ENCODE measurements around the gene CCDC85B.

CCDC85B gene

DNA sequence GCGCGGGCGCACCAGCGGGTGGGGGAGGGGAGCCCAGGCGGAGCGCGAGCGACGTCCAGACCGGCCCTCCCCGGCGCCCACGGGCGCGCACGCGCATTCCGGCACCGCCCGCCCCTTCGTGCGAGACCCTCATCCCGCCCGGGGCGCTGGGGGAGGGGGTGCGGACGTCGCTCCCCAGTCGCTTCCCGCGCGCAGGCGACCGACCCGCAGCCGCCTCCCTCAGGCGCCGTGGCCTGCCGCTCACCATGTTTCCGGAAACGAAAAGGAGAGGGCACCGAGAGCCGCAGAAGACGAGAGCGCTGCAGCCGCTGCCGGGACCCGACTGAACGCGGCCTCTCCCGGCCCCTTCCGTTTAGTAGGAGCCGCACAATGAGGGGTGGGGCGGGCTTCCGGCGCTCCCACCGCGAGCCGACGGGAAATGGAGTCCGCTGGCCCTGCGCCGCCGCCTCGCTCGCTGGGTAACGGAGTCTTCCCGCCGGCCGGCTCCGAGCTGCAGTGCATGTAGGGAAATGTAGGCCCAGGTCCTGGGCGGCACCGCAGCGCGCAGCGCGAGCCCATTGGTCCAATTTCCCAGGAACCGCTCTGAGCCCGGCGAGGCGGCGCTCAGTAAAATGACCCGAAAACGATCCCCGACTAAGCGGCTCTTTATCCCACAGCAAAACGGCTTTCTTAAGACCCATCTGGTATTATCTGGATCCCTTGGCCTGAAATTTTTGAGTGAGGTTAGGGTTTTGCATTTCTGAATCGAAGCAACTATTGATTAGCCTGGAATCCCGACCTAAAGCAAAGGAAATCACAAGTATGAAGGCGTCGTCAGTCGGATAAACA is 32.4 kb upstream of the CCDC85B start, which contains the start of gene CFL1:
TSS of gene CFL1 (minus strand) at position 328 of the 828 bp plus-strand sequence. CDS start at position 247, 81 bp downstream.
- DNase-seq: peak; percentile 97

DNA sequence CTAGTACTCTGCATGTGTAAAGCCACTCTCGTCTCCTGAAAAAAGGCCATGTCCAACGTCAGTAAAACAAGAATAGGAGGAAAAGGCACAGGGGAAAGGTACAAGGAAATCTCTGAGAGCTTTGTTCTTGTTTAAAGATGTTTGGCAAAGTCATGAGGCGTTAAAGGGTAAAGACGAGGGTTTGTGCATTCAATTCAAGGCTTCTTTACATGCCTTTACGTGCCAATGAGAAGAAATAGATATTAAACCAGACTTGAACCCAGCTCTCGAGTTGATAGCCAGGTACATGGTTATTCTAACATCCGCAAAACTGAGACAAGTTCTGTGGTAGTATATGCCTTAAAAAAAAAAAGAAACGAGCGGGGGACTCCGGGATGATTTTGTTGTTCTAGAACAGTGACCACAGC is 31.8 kb upstream of the CCDC85B start:
- no peak for DNase-seq

DNA sequence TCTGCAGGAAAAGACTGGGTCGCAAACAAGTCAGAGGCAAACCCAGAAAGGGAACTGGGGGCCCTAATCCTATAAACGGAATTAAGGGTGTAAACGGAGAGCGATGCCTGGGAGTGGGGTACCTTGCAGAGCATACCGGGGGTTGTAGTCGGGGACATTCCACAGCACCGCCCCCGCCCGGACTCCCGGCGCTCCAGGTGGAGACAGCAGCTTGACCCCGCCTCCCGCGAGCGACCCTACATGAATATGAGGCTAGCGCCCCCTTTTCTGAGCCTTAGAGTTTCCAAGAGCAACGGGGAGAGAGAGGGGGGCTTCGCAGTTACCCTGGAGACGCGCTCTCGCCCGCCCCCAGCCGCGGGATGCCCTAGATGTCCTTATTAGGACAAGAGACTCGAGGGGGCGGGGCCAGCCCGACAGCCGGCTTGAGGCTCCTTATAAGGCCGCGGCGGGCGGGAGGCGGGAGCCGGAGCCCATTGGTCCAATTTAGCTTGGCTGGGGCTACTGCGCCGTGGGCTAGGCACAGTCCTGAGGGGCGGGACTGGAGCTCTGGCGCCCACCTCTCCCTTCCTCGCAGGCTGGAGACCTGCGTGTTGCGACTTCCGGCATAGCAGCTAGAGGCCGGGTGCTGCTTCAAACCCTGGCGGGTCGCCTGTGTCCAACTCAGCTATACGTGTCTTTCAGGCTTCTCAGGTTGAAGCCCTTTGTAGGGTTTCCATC is 31.2 kb upstream of the CCDC85B start:
- peak; percentile 98 for DNase-seq

DNA sequence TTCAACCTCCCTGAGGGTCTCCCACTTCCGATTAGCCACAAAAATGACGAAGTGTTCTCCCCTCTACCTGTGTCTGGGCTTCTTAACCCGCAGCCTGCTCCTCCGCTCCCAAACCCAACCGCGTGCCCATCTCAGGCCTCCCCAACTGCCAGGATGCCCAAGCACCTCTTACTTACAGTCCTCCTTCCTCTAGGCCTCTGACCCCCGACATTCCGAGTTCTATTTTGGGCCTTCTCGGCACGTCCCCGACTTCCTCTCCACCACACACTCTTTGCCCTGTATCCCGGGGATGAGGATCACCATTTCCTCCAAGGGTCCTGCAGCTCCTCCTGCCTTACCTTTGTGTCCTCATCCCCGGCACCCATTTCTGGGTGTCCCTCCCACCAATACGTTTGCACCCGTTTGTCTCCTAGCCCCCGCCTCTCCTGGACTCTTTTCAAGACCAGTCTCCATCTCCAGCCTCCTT is 30.6 kb upstream of the CCDC85B start:
- DNase-seq: no peak

DNA sequence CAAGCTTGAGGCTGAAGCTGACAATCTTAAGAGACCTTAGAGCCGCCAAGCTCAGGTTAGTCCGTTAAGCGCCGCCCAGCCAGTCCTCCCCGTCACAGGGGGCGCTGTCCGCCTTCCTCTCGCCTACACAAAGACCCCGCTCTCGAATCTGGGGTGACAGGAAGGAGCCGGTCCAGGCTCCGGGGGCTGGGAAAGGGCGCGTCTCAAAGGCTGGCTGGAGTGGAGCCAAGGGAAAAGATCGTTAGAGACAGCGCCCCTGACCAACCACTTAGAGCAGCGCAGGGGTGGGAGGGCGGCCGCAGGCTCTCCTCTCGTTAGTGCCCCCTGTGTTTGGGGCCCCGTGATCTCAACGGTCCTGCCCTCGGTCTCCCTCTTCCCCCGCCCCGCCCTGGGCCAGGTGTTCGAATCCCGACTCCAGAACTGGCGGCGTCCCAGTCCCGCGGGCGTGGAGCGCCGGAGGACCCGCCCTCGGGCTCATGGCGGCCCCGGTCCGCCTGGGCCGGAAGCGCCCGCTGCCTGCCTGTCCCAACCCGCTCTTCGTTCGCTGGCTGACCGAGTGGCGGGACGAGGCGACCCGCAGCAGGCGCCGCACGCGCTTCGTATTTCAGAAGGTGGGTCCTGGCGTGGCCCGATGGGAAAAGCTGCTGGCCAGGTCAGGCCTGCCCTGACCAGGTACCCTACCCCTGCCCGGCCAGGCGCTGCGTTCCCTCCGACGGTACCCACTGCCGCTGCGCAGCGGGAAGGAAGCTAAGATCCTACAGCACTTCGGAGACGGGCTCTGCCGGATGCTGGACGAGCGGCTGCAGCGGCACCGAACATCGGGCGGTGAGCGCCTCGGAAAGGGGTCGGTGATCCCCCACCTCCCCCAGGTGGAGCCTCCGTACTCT is 30.0 kb upstream of the CCDC85B start, which contains the start of gene MUS81:
TSS of gene MUS81 (plus strand) at position 156 of the 887 bp plus-strand sequence. CDS start at position 477, 321 bp downstream.
- DNase-seq: peak; percentile 99

DNA sequence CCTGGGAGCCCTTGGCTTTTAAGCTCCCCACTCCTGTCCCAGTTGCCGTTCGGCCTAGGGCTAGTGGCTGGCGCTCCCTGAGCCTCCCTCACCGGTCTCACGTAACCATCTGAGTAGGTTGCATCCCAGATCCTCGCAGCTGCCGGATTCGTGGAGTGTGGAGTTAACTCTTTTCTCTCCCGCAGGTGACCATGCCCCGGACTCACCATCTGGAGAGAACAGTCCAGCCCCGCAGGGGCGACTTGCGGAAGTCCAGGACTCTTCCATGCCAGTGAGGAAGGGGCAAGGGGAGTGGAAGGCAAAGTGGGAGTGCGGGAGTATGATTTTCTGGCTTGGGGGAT is 29.3 kb upstream of the CCDC85B start:
- DNase-seq: no peak

DNA sequence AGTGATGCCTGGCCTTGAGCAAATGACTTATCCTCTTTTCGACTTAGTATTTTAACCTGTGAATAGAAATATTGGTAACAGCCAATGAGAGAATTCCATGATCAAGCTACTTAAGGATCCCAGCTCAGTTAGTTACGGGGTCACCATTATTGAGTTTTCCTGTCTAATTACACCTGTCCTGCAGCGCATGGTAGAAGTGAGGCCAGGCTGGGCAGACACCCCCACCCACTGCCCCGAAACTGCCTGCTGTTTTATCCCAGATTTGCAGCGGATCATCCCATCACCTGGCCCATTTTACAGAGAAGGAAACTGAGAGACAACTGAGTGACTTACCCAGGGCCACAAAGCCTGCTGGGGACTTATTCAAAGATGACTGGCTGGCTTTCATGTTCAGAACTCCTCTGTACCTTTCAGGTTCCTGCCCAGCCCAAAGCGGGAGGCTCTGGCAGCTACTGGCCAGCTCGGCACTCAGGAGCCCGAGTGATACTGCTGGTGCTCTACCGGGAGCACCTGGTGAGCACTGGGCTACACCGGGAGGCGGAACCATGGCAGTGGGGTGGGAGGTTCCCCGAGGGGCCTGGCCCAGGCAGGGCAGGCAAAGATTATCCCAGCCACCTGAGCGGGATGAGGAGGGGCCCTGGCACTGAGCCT is 28.8 kb upstream of the CCDC85B start:
- DNase-seq: no peak

DNA sequence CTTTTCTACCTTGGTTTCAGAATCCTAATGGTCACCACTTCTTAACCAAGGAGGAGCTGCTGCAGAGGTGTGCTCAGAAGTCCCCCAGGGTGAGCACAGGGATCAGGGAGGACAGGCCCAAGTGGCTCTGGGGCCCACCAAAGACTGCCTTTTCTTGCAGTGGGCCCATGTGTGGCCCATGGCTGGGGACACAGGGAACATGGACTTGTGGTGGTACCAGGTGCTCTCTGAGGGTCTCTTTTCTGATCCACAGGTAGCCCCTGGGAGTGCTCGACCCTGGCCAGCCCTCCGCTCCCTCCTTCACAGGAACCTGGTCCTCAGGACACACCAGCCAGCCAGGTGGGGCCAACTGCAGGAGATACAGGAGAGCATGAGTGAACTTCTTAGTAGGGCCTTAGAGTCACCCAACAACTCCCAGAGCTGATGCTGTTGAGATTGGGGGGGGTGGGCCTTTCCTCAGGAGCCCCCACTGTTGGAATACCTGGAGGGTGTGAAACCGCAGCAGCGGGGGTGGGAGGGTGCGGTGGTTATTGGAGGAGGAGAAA is 28.2 kb upstream of the CCDC85B start:
- DNase-seq: no peak

DNA sequence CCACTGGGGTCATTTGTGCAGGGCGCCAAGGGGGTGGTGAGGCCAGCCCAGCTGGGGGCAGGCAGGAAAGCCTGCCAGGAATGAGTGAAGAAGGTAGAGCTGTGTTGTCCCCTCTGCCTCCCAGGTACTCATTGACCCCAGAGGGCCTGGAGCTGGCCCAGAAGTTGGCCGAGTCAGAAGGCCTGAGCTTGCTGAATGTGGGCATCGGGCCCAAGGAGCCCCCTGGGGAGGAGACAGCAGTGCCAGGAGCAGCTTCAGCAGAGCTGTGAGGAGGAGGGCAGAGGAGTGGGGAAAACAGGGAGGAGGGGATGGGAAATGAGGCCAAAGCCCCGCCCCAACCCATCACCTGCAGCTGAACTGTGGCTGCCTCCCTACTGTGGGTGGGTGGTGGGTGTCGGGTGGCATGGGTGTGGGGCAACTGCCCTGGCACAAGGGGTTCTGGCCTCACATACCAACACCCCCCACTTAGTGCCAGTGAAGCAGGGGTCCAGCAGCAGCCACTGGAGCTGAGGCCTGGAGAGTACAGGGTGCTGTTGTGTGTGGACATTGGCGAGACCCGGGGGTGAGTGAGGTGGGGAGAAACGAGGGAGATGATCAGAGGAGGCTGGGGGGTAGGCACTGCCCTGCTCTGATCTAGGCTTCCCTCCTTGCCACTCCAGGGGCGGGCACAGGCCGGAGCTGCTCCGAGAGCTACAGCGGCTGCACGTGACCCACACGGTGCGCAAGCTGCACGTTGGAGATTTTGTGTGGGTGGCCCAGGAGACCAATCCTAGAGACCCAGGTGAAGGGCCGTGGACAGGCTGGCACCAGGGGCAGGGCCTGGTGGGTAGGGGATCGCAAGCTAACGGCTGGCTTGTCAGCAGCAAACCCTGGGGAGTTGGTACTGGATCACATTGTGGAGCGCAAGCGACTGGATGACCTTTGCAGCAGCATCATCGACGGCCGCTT is 27.3 kb upstream of the CCDC85B start:
- no peak for DNase-seq

DNA sequence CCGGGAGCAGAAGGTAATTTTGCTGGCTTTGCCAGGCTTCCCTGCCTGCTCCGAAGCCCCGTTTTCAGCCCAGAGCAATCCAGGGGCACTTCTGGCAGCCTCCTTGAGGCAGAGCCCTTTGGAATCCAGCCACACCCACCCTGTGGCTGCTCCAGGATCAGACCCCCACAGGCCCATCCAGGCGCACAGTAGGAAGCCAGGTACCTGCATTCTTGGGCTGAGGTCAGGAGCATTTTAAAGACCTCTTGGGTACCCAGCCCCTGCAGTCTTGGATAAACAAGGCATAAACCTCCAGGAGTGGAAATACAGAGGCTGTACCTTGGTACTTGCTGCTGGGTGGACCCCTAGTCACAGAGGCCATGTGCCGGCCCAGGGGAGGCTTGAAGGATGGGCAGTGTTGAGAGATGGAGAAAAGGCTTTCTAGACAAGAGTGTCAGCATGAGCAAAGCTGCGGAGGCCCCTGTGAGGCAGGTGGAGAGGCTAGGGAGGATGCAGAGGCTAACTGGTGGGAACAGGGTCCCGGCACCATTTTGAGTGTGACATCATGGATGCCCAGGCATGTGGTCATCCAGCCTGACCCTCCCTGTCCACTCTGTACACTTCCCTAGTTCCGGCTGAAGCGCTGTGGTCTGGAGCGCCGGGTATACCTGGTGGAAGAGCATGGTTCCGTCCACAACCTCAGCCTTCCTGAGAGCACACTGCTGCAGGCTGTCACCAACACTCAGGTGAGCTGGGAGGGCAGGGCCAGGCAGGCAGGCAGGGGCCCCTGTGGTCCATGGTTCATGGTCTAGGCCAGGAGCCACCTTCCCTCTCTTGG is 26.4 kb upstream of the CCDC85B start:
- DNase-seq: no peak

DNA sequence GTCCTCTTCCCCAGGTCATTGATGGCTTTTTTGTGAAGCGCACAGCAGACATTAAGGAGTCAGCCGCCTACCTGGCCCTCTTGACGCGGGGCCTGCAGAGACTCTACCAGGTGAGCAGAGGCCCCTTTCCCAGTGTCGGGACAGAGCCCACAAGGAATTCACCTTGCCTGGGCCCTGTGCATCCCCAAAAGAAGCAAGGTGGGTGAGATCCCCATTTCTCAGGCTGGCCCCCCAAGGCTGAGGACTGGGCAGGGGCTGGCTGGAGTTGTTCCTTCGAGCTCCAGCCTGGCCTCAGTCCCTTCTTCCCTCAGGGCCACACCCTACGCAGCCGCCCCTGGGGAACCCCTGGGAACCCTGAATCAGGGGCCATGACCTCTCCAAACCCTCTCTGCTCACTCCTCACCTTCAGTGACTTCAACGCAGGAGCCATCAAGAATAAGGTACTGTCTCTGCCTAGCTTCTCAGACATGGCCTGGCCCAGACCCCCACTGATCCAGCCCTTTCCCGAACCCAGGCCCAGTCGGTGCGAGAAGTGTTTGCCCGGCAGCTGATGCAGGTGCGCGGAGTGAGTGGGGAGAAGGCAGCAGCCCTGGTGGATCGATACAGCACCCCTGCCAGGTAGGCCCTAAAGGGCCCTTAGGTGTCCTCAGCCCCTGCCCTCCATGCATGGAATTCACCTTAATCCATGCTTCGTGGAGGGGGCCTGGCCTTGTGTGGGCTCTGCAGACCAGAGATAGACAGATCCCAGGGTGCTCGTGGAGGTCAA is 25.6 kb upstream of the CCDC85B start:
- DNase-seq: no peak

DNA sequence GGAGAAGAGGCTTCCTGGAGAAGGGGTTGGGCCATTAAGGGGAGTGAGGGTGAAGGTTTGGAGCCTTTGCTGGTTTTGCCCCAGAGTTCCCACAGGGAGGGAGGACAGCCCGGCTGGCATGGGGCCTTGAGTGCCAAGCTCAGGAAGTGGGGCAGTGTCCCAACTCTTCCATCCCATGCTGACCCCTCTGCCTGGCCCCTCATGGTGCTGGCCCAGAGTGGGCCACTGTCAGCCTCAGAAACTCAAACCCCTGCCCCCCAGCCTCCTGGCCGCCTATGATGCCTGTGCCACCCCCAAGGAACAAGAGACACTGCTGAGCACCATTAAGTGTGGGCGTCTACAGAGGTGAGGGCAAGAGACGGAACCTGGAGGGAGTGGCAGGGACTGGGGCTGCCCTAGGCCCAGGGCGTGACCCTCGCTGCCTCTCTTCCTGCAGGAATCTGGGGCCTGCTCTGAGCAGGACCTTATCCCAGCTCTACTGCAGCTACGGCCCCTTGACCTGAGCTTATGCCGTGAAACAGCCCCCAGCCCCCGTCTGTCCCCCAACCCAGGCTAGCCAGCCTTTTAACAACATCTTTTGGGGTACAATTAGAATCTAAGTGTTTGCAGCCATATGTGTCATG is 24.8 kb upstream of the CCDC85B start:
- DNase-seq: no peak

DNA sequence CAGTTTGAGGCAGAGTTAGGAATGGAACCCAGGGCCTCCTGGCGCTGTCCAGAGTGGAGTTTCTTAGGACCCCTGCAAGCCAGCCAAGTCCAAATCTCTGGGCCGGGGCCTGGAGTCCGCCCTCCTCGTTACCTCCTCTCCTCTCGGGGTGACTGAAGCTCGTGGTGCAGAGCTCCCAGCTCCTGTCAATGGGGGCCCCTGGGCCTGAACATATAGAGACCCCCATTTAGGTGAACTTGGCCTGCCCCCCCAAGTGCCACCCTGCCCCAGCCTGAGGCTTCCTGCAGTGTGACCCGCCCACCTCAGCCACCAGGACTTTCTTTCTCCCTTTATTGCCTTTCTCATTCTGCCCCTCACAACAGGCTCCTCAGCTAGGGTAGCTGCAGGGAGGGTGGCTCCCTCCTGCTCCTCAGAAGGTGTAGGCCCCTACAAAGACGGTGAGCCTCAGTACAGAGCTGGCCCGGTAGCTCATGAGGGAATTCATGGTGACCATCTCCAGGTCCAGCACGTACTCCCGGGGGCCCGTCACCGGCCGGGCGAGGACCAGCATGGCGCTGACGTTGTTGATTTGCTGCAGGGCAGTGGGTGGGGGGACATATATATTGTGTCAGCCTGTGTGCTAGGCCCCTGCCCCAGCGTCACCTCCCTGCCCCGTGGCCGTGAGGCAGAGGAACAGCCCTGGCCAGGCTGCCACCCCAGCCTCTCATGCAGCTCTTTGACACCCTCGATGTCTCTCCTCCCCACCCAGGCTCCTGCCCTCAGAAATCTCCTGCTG is 23.8 kb upstream of the CCDC85B start:
- no peak for DNase-seq

DNA sequence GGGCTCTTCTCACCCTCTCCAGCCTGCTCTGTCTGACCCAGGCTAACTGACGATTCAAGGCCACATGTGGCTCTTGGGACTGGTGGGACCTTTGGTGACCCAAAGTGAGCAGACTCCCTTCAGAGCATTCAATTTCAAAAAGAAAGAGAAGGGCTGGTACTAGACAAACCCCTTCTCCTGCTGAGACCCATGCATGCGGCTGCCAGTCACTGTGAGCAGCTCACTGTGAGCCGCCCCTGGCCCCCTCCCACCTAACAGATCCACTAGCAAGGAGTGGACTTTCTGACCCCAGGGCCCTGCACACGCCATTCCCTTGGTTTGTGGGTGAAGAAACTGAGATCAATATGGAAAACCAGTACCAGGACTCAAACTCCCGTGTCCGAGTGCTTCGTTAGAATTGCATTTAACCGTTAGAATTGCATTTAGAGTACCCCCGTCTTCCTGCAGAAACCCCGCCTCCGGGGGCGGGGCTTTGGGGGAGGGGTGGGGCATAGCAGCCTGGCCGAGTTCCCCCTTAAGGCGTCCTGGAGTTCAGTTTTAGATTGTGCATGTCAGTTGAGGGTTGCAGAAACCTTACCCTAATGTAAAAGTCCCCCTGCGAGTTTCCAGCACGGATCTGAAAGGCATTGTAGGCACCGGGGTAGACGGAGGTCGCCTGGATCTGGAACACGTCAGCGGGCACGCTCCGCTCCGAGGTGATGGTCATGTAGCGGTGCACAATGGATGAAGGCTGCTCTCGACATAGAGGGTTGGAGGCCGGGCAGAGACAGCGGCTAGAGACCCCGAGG is 23.0 kb upstream of the CCDC85B start:
- DNase-seq: no peak

DNA sequence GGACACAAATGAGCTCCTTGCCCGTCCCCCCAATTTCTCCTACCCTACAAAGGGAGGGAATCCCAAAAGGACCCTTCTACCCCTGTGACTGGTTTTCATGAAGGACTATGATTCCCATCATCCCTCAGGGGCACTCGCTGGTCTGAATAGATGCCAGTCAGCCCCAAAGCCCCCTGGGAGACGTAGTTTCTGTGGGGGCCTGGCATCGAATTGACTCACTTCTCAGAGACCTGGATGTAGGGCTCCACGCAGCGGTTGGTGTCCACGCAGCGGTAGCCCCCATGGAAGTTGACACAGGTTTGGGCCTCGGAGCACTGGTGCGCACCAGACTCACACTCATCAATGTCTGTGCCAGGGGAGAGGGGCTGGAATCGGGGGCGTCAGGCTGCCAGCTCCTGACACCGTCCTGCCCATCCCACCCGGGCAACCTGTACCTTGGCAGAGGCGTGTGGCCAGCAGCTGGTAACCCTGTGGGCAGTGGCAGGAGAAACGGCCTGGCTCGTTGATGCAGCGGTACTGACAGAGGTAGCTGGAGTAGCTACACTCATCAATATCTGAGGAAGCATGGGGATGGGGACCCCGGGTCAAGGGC is 22.3 kb upstream of the CCDC85B start:
- no peak for DNase-seq

DNA sequence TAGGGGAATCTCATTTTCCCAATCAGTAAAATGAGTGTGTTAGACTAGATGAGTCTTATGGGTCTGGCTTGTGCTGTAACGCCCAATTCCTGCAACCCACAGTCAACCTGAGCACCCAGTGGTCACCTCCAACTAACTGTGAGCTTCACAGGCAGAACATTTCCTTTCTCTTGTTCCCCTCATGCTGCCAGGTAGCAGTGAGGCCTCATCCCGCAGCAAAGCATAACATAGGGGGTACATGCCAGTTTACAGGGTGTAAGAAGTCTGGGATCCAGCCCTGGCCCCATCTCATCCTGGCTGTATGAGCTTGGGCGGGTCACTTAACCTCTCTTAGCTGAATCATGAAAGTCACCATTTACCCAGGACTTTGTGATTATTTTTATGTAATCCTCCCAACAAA is 21.6 kb upstream of the CCDC85B start:
- DNase-seq: no peak

Data from activated CD8-positive, alpha-beta memory T cell treated with anti-CD3 and anti-CD28 coated beads for 24 hours (primary cell).